Anterior cingulate cortex (tissue), 58 donors: ENCODE measurements around the gene ANKHD1.

Source experiments
- DNase-seq, 58 donors: peaks; one replicate each; lab custom pipeline; 2025; lab: John Stamatoyannopoulos, UW

The ANKHD1 gene

GRCh38 chr5:140367256-140368013 is 34.2 kb upstream of the ANKHD1 start:
- no peak for DNase-seq

DNA sequence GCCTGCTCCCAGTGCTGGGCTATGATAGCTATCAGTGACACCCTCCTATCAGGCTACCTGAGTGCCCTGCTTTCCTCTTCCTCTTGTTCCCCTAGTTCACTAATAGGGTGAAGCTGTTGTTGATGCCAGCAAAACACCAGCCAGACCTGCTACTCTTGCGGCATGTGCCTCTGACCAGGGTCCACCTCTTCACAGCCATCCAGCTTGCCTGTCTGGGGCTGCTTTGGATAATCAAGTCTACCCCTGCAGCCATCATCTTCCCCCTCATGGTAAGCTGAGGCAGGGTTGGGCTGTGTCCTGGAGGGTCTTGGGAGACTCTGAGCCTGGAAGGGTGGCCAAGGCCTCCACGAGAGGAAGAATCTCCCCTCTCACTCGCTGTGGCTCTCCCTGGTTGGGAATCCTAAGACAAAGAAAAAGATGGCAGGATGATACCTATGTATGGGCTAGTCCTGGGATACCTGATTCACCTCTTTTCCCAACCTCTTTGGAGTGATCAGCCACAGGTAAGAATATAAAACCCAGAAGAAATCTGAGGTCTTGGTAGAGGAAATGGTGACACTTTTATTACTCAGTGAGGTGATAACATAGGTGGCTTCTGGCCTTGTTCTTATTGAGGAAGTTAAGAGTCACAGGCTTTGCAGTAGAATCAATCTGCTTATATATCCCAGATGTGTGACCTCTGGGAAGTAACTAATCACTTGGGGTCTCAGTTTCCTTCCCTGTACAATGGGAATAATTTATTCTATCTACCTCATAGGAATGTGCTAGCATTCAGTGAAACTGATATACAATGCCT is 30.1 kb upstream of the ANKHD1 start:
- no peak for DNase-seq

DNA sequence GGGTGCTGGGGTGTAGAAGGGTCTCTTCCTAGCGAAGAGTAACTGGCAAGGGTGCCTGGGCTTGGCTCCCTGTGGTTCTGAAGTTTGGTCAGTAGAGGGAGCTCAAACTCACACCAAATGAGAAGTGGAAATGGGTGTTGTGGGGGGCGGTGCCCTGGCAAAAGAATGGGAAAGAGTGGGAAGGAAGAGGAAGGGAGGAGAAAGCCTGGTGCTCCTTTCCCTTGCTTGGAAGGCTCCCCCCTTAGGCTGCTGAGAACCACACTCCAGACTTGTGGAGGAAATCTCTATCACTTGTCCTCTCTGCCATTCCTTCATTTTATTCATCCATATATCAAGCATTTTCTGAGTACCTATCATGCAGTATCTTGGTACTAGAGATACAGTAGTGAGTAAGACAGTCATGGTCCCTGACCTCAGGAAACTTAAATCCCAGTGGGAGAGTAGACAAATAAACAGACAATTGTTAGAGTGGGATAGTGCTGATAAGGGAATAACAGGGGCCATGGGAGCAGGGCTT is 28.6 kb upstream of the ANKHD1 start:
- peak in 48 of 58 donors; percentile 6 to 66 (median 31) for DNase-seq

GRCh38 chr5:140381351-140381750 is 20.3 kb upstream of the ANKHD1 start:
- DNase-seq: no peak

DNA sequence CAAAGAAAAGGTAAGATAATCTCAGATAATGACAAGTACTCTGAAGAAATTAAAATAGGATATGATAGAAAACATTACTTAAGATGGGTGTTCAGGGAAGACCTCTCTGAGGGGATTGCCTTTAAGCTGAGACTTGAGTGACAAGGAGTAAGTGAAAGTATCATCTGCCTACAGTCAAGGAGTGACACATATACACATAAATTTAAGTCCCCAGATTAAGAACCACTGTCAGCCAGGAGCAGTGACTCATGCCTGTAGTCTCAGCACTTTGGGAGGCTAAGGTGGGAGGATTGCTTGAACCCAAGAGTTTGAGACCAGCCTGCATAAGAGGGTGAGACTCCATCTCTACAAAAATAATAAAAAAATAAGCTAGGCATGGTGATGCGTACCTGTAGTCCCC is 19.7 kb upstream of the ANKHD1 start:
- DNase-seq: no peak

- DNase-seq: no peak
Observed at GRCh38 chr5:140382866-140383265, 18.8 kb upstream of the ANKHD1 start.

GRCh38 chr5:140383300-140383699 is 18.3 kb upstream of the ANKHD1 start:
- no peak for DNase-seq

DNA sequence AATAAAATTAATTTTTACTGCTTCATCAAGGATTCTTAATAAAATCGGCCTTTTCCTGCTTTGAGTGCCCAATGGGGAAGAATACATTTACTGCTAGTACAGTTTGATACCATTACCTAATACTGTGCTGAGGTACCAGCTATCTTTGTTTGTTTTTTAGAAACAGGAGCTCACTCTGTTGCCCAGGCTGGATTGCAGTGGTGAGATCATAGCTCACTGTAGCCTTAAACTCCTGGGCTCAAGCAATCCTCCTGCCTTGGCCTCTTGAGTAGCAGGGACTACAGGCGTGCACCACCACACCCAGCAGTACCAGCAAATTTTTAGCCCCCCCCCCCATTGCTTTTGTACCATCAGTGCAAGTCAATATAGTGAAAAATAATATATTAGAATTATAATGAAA is 13.6 kb upstream of the ANKHD1 start:
- no peak for DNase-seq

GRCh38 chr5:140391312-140391711 is 10.3 kb upstream of the ANKHD1 start:
- DNase-seq: no peak

- no peak for DNase-seq
Observed at GRCh38 chr5:140391732-140392131, 9.9 kb upstream of the ANKHD1 start.

DNA sequence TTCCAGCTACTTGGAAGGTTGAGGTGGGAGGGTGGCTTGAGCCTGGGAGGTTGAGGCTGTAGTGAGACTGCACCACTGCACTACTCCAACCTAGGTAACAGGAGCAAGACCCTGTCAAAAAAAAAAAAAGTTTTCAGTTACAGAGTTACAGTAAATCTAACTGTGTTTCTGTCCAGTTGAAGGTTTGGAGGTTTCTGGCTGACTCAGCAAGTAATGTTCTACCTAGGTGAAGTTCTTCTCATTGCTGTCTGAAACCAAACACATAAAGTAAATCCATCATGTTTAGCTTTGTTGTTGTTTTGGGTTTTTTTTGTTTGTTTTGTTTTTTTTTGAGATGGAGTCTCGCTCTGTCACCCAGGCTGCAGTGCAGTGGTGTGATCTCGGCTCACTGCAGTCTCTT is 7.9 kb upstream of the ANKHD1 start:
- DNase-seq: no peak

GRCh38 chr5:140398379-140398811 is 3.2 kb upstream of the ANKHD1 start:
- no peak for DNase-seq

GRCh38 chr5:140399979-140400729 is 1.5 kb upstream of the ANKHD1 start:
- DNase-seq: no peak

DNA sequence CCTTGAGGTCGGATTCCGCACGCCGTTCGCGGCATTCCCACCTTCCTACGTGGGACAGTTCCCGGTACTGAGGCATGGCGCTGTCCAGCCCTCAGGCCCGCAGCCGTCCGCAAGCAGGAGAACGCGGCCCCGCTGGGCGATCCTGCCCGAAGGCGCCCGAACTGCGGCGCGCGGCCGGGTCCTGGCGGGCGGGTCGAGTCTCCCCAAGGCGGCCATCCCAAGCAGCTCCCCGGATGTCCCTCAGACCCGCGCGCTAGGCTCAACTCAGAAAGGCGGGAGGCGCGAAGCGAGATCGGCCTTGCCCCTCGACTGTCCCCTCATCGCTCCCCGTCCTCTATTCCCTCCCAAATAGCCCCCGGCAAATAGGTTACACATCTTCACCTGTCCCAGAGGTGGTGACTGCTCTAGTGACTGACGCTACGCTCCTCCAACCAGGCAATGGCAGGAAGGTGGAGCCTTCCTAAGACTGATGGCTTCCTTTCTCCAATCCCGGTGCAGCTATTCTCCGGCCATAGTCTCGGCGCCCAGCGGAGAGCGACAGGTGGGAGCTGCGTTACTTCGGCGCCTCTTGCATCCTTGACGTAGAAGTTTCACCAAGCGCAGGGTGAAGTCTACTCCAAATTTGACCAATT is 787 bp upstream of the ANKHD1 start:
- peak; percentile 77 to 99 (median 94) for DNase-seq

DNA sequence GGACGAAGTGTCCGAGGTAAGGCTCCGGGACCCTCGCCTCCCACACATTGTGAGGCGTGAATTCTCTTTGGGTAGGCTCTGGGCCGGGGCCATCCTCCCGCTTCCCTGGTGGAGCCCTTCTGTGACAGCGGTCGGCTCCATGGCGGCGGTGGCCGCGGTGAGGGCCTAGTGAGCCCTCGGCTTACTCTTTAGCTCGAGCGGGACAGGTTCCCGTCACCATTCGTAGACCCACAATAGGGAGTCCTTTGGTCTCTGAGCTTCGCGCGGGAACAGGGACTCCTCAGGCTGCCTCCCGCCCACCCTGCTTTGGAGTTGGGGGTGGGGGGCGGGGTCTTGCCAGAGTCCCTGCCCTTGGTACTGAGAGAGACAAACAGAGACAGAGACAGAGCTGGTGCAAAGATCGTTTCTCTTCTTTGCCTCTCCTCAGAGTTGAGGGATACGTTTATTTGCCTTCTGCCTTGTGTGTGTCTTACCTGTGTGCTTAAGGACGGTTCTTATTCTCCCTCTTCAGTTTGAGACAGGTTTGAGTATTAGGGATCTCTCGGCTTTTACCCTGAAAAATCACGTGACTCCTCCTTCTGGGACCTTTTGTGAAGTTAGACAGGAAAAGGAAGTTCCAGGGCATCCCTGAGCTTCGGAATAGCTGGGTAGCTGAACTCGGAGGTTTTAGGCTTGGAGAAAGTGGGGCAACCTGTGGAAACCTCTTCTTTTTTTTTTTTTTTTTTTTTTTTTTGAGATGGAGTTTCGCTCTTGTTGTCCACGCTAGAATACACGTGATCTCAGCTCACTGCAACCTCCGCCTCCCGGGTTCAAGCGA is 833 bp downstream of the ANKHD1 start:
- DNase-seq: peak in 30 of 58 donors; percentile 5 to 53 (median 27)

- DNase-seq: no peak
Observed at GRCh38 chr5:140403613-140404012, 2.0 kb downstream of the ANKHD1 start.

- no peak for DNase-seq
Observed at GRCh38 chr5:140408750-140409241, 7.2 kb downstream of the ANKHD1 start.

DNA sequence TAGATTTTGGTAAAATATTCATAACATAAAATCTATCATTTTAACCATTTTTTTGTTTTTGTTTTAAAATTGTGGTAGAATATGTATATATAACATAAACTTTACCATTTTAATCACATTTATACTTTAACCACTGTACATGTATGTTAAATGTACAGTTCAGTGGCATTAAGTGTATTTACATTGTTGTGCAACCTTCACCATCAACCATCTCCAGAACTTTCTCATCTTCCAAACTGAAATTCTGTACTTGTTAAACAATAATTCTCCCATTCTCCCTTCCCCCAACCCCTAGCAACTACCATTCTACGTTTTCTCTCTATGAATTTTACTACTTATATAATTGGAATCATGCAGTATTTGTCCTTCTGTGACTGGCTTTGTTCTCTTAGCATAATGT is 11.6 kb downstream of the ANKHD1 start:
- DNase-seq: no peak

- no peak for DNase-seq
Observed at GRCh38 chr5:140417235-140417634, 15.6 kb downstream of the ANKHD1 start.
